ENCODE results near the gene ODAD2. TPM values are rescaled to one million over a fixed set of nuclear protein-coding genes. Genes with fewer than 3 reads are reported as not detected.
"Not testable (repeated sequence)": the region's sequence is repeated elsewhere in the genome, so short reads cannot be mapped to it uniquely, and the experiment has no call there.

The ODAD2 gene
- total RNA-seq, 4 donors from 2014 or later: 0.39 to 0.83 (median 0.79) TPM

DNA sequence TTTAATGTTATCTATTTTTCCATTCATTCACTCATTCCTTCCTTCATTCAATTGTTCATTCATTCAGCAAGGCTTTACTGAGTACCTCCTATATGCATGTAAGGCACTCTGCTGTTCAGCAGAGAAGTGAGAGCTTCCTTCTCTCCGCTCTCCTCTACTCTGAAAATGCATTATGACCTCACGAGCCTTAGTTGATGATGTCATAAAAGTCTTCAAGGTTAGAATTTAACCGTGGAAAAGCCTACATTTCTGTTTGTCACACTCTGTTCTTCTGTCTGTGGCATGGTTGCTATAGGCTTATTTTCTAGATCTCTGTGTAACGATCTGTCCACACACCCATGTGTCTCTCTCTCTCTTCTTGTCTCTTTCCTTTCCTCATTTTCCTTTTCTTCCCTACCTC is 17.1 kb downstream of the ODAD2 start:
- H3K9me3 ChIP-seq: no peaks in the 10 kb centered on the region
- no peaks in the 10 kb centered on the region for H3K4me1 ChIP-seq
- no peak overlapping the region for H3K27ac ChIP-seq (replicated peaks in 1 of 4)
- no peak for DNase-seq (ENCODE audit: extremely low spot score)
- no peaks in the 10 kb centered on the region for H3K36me3 ChIP-seq
- no peak for TF ChIP-seq EP300 (IDR thresholded peaks at IDR 0.05)
- no peak for TF ChIP-seq POLR2AphosphoS5 (IDR thresholded peaks at IDR 0.05)
- TF ChIP-seq POLR2A (IDR thresholded peaks at IDR 0.05; ENCODE audit: low read depth): no peak
- TF ChIP-seq CTCF (IDR thresholded peaks at IDR 0.05): no peak
- 90% methylated on average over 4 of the region's 4 CpGs for WGBS
- H3K4me3 ChIP-seq: no peak overlapping the region
- intact Hi-C loops (cut with DNase I): no loop called here
- H3K27me3 ChIP-seq: no peaks in the 10 kb centered on the region

GRCh38 chr10:27970795-27971194 is 28.1 kb downstream of the ODAD2 start:
- H3K4me3 ChIP-seq; H3K27ac ChIP-seq (replicated peaks in 1 of 4); intact Hi-C loops (cut with DNase I); DNase-seq (ENCODE audit: extremely low spot score); H3K27me3 ChIP-seq; H3K36me3 ChIP-seq; H3K9me3 ChIP-seq; H3K4me1 ChIP-seq: not testable (repeated sequence)
- 95% methylated on average over 1 of the region's 1 CpG for WGBS

DNA sequence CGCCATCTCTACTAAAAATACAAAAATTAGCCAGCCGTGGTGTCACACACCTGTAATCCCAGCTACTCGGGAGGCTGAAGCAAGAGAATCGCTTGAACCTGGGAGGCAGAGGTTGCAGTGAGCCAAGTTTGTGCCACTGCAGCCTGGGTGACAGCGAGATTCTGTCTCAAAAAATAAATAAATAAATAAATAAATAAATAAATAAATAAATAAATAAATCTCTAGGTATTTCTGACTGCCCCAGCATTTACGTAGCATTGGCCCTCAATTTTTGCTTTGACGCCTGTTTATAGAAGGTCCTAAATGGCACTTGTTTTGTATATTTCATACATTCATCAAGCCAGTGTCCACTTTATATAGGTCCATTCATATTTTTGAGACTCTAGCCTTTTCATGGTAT is 28.9 kb downstream of the ODAD2 start:
- H3K36me3 ChIP-seq; intact Hi-C loops (cut with DNase I); H3K4me1 ChIP-seq; DNase-seq (ENCODE audit: extremely low spot score); H3K4me3 ChIP-seq; H3K9me3 ChIP-seq; H3K27me3 ChIP-seq; H3K27ac ChIP-seq (replicated peaks in 1 of 4): not testable (repeated sequence)
- WGBS: 93% methylated on average over 7 of the region's 7 CpGs

DNA sequence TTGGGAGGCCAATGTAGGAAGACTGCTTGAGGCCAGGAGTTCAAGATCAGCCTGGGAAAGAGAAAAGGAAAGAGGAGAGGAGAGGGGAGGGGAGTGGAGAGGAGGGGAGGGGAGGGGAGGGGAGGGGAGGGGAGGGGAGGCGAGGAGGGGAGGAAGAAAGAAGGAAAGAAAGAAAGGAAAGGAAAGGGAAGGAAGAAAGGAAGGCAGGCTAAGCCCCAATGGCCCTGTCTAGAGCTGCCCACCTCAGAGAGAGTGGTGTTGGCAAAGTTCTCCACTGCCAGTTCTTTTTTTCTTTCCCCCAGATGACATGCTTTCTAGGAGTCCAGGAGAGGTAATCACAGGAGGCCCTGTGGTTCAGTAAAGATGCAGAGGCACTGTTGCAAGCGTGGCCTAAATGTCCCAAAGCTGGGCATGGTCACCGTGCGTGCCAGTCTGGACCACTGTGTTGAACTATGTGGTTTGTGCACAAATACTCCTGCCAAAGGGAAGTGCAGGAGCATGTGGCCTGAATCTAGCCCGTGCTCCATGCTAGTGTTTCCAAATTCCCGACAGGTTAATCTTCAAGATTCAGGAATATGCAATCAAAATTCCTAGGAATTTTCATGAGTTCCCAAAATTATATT is 39.7 kb downstream of the ODAD2 start:
- no peak overlapping the region for H3K27ac ChIP-seq (replicated peaks in 1 of 4)
- TF ChIP-seq POLR2A (IDR thresholded peaks at IDR 0.05; ENCODE audit: low read depth) (no peak), CTCF (IDR thresholded peaks at IDR 0.05) (no peak), EP300 (IDR thresholded peaks at IDR 0.05) (no peak), POLR2AphosphoS5 (IDR thresholded peaks at IDR 0.05) (no peak)
- H3K4me3 ChIP-seq: no peak overlapping the region
- H3K36me3 ChIP-seq: no peaks in the 10 kb centered on the region
- intact Hi-C loops (cut with DNase I): no loop called here
- DNase-seq (ENCODE audit: extremely low spot score): no peak
- no peaks in the 10 kb centered on the region for H3K4me1 ChIP-seq
- 84% methylated on average over 6 of the region's 6 CpGs for WGBS
- no peaks in the 10 kb centered on the region for H3K9me3 ChIP-seq
- no peaks in the 10 kb centered on the region for H3K27me3 ChIP-seq

DNA sequence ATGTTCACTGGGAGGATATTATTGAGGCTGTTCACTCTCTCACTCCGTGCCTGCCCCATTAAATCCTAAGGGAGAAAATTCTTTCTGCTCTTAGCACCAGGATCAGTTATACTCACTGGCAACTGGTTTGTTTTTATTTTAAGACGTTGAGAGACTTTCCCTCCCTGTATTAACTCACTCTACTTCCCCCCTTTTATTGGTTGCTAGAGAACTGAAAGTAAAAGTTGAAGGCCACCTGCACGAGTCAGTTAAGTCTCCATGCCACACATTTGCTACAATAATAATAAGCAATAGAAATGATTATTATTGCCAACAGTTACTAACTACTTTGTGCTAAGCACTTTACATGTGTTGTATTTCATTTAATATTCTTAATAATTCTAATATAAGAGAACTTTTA is 40.5 kb downstream of the ODAD2 start:
- H3K4me3 ChIP-seq; H3K27ac ChIP-seq (replicated peaks in 1 of 4); DNase-seq (ENCODE audit: extremely low spot score); H3K36me3 ChIP-seq; intact Hi-C loops (cut with DNase I); H3K9me3 ChIP-seq; H3K4me1 ChIP-seq; H3K27me3 ChIP-seq: not testable (repeated sequence)
- WGBS: 34% methylated on average over 3 of the region's 3 CpGs

DNA sequence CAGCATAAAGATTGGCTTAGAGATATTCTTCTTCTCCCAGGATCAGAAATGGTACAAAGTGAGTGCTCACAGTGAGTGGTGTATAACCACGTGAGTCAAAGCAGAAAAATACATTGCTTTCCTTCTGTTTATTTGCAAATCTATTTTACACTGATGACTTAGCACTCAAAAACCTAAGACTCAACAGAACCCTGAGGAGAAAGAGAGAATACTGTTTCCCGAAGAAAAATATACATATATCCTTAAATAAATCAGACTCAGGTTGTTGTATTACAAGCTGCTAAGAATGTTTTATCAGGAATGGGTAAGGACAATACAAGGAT is 48.7 kb downstream of the ODAD2 start:
- Histone ChIP-seq H3K27ac (replicated peaks in 1 of 4) (no peak overlapping the region), H3K4me1 (no peaks in the 10 kb centered on the region), H3K27me3 (no peaks in the 10 kb centered on the region), H3K36me3 (no peaks in the 10 kb centered on the region), H3K4me3 (no peak overlapping the region), H3K9me3 (no peaks in the 10 kb centered on the region)
- DNase-seq (ENCODE audit: extremely low spot score): no peak
- intact Hi-C loops (cut with DNase I): no loop called here
- WGBS: 75% methylated on average over 2 of the region's 2 CpGs
- TF ChIP-seq POLR2AphosphoS5 (IDR thresholded peaks at IDR 0.05): no peak
- no peak for TF ChIP-seq POLR2A (IDR thresholded peaks at IDR 0.05; ENCODE audit: low read depth)
- TF ChIP-seq EP300 (IDR thresholded peaks at IDR 0.05): no peak
- TF ChIP-seq CTCF (IDR thresholded peaks at IDR 0.05): no peak
